Suppressor macrophage treated with lipopolysaccharide for 4 hours (primary cell): ENCODE measurements around the gene RPTOR.

Experiments used
- DNase-seq: peaks from one replicate; pipeline ENCODE4 v3.0.0-alpha.2; 2020

The RPTOR gene

GRCh38 chr17:80647746-80648145 is 103.1 kb downstream of the RPTOR start:
- DNase-seq = no peak

GRCh38 chr17:80649200-80649644 is 104.6 kb downstream of the RPTOR start:
- no peak for DNase-seq

DNA sequence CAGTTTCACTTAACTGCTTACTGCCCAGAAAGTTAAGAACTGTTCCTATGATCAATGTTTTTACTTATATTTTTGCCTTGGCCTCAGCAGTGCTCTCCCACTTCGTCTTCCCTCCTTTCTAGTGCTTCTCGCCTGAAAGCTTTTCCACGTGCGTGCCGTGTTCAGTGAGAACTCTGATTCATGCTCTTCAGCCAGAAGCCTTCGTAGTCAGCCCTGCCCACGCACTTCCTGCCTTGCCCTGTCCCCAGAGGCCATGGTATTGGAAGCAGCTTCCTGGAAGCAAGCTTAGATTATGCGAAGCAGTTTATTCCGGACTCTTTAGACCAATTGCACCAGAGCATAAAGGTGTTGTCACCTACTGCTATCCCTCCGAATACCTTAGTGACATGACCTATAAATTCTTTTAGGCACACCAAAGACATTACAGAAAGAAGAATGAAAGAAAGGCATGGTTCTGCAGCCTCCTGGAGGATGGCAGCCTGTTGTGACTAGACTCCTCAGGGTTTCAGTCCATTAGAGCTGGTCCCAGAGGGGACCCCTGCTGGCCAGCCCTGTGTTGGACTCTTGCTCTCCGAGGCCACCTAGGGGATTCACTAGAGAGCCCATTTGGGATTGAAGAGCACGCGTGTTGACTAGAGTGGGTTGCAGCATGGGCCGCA is 105.2 kb downstream of the RPTOR start:
- peak; percentile 84 for DNase-seq

DNA sequence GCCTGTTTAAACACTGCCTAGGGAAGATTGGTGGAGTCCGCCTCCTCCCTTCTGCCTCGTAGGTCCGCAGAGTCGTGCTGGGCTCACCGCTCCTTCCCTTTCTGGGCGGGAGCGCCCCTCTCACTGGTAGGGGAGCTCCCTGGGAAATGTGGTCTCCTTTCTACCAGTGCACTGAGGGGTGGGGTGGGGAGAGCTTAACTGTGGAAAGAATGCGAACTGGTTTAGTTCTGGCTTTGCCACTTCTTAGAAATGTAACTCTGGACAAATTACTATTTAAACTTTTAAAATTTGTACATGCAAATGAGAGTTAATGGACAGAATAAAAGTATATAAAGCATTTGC is 105.7 kb downstream of the RPTOR start:
- no peak for DNase-seq

DNA sequence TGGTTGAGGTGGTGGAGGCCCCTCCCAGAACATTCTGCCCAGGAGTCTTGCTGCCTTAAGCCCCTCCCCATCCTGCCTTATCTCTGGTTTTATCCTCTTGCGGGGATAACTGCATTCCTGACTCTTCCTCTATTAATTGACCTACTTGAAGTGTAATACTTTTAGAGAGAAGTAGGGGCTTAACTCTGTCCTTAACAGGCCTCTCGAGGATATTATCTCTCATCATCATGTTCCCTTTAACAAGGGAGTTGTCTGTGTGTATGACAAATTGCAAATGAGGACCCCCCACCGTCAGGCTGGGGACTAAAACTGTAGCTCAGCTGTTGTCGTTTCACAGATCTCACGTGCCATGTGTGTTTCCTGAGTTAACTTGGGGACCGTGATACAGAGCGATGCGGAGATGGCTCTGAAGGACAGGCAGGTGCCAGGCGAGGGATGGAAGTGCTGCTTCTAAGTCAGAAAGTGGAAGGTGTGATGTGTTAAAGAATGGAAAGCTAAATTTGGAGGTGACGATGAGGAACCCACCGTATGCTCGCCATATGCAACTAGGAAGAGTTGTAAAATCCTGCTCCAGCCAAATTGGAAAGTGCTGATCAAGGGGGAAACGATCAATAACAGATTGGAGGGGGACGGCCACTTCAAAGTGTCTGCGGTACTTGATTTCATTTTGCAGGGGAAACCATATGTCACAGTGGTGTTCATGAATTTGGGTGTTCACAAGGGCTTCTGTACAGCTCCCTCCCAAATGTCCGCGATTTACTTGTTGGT is 106.3 kb downstream of the RPTOR start:
- no peak for DNase-seq

- DNase-seq = peak; percentile 20
Observed at GRCh38 chr17:80652756-80653330, 108.2 kb downstream of the RPTOR start.

GRCh38 chr17:80653856-80654255 is 109.2 kb downstream of the RPTOR start:
- no peak for DNase-seq

DNA sequence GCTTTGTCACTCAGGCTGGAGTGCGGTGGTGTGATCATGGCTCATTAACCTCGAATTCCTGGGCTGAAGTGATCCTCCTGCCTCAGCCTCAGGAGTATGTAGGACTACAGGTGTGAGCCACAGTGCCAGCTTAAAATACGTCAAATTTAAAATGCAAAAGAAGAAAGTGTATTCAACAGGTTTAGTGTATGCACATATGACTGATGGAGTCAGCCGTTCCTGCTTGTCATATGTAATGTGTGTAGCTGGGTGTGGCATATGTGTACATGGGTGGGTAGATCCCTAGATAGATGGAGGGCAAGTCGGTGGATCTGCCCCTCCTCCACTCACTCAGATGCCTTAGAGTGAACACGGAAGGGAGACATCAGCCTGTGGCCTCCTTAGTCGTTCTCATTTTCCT is 111.0 kb downstream of the RPTOR start:
- DNase-seq = no peak

GRCh38 chr17:80656590-80656989 is 112.0 kb downstream of the RPTOR start:
- DNase-seq = no peak

DNA sequence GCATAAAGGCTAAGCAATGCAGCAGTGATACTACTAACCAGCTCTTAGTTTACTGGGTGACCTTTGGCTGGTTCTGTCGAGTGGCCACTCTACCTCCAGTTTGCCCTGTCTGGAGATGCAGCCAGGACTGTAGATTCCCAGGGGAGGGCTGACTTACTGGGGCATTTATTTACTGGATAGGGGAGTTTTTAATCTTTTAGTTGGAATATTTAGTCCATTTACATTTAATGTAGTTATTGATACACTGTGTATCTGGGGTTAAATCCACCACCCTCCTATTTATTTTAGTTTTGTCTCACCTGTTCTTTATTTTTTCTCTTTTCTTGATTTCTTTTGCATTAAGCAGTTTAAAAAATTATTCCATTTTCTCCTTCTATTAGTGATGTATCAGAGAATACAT is 112.9 kb downstream of the RPTOR start:
- no peak for DNase-seq

GRCh38 chr17:80658821-80659220 is 114.2 kb downstream of the RPTOR start:
- DNase-seq = no peak

DNA sequence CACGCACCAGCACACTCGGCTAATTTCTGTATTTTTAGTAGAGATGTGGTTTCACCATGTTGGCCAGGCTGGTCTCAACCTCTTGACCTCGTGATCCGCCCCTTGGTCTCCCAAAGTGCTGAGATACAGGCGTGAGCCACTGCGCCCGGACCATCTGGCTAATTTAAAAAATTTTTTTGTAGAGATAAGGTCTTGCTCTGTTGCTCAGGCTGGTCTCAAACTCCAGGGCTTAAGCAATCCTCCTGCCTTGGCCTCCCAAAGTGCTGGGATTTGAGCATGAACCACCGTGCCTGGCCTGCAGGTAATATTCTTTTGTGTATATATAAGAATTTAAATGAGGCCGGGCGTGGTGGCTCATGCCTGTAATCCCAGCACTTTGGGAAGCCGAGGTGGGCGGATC is 115.0 kb downstream of the RPTOR start:
- DNase-seq = no peak

DNA sequence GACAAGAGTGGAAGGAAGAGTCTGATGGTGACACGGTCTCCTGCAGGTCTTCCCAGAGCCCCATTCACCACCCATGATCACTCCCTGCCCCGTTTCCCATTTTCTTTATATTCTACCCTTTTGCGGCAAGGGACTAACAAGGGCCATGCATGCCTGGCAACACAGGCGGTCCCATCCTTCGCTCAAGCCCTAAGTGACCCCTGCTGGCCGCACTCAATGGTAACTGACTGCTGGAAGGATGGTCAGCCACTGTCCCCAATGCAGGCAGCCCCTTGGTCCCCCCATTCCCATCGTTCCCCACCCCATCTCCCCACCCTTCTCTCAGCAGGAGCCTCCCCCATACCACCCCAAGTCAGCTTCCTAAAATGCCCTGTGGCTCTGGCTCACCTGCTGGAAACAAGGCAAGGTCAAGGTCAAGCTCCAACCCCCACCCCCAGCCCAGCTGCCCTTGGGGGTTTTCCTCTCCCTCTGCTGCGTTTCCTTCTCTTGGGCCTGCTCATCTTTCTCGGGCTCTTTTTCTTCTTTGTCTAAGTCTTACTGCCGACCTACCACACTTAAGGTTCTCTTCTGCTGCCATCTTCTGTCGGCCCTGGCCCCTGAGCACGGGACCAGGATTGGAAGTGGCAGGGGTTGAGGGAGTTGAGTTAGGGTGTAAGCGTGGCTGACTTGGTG is 116.0 kb downstream of the RPTOR start:
- no peak for DNase-seq

GRCh38 chr17:80662557-80662956 is 117.9 kb downstream of the RPTOR start:
- DNase-seq = no peak

GRCh38 chr17:80663781-80664206 is 119.2 kb downstream of the RPTOR start:
- DNase-seq = no peak

DNA sequence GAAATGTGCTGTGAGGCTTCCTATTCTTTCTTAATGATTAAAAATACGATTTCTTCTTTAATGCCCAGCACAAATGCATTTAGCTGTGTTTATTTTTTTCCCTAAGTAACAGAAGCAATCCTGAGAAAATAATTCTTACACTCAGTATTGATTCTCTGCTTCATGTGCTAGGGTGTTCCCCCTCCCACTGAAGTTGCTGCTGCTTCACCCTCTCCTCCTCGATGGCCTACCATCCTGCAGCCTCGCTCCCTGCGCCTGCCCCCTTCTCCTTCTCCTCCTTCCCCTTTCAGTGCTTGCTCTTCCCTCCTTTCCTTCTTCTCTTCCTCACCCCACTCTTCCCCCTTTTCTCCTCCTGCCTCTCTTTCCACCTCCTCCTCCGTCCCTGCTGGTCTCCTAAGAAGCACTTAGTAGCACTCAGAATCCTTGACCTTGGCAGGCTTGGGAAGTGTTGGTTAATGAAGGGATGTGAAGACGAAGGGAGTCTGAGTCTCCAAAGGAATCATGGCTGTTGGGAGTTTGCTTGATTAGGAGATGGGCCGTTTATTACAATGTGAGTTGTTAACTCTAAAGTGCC is 119.7 kb downstream of the RPTOR start:
- DNase-seq = no peak

DNA sequence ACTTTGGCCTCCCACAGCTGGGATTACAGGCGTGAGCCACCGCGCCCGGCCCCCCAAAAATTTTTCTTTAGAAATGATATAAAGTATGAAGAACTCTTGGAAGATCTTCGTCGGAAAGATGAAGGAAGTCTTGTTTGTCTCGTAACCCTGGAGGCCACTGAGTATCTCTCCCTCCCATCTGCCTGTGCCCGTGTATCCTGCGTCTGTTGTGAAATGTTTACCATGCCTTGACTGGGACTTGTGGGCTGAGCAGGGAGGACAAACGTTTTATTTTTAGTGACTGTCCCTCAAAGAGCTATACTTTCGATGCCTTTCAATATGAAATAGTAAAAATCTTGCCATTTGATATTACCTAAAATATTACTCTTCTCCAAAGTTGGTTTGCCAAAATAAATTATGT is 121.2 kb downstream of the RPTOR start:
- no peak for DNase-seq

DNA sequence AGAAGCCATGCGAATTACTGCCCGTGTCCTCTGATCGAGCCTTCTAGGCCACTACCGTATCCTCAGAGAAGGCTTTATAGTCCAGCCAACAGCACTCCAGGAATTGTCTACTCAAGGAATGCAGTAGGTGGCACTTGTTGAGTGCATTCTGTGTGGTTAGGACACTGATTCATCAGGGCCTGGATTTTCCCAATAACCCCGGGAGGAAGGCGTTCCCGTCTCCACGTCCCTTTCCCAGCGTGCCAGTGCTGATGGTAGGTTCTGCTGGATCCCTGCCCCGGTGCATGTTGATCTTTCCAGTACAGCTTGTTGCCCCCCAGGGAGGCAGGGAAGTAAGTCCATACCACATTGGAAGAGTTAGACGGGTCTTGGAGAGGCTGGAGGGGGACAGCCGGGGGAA is 122.2 kb downstream of the RPTOR start:
- DNase-seq = no peak

GRCh38 chr17:80667462-80668277 is 123.0 kb downstream of the RPTOR start:
- no peak for DNase-seq

- DNase-seq = no peak
Observed at GRCh38 chr17:80668375-80669148, 123.9 kb downstream of the RPTOR start.

GRCh38 chr17:80671039-80671824 is 126.6 kb downstream of the RPTOR start:
- DNase-seq = no peak
